Measurements from ENCODE around the gene SLC25A51. TPM values are rescaled to one million over a fixed set of nuclear protein-coding genes. Genes with fewer than 3 reads are reported as not detected.

SLC25A51 gene
- total and polyA plus RNA-seq, 2 experiments from 2014 or later: 5.3 to 22.0 TPM

GRCh38 chr9:37947977-37948376 is 44.0 kb upstream of the SLC25A51 start:
- no peaks in the 10 kb centered on the region for H3F3A ChIP-seq (replicated peaks; ENCODE audit: low read depth)
- H3K4me1 Mint-ChIP-seq: peaks cover 19% of the 10 kb centered on the region

More at GRCh38 chr9:37947977-37948376, 44.0 kb upstream of the SLC25A51 start:
- Mint-ChIP-seq H3K27ac (no peak overlapping the region), H3K4me3 (no peak overlapping the region), H3K27me3 (ENCODE audit: insufficient read depth, low read depth, poor library complexity) (peaks cover 3% of the 10 kb centered on the region), H3K36me3 (ENCODE audit: low read depth) (peaks cover 23% of the 10 kb centered on the region), H3K9me3 (no peaks in the 10 kb centered on the region; the same call in 2 of the 3 replicates)
- Histone ChIP-seq H3K36me3 (ENCODE audit: insufficient read depth) (no peaks in the 10 kb centered on the region; the same call in 1 of the 2 replicates), H3K9me2 (ENCODE audit: insufficient read depth) (0 out of 2 replicates have a peak, but pooled peaks cover 3% of the 10 kb centered on the region), H3K4me1 (ENCODE audit: insufficient read depth) (peaks cover 14% of the 10 kb centered on the region), H2AFZ (no peak overlapping the region), H3K79me2 (replicated peaks; ENCODE audit: insufficient read depth) (no peaks in the 10 kb centered on the region), H4K20me1 (replicated peaks; ENCODE audit: insufficient read depth) (no peaks in the 10 kb centered on the region), H3K4me2 (no peak overlapping the region), H3K27me3 (ENCODE audit: insufficient read depth) (no peaks in the 10 kb centered on the region), H3K4me3 (no peak overlapping the region), H3K27ac (ENCODE audit: low read depth) (no peak overlapping the region)
- DNase-seq (ENCODE audit: low spot score): no peak
- ATAC-seq: no peak
- TF ChIP-seq, protein P1, sequence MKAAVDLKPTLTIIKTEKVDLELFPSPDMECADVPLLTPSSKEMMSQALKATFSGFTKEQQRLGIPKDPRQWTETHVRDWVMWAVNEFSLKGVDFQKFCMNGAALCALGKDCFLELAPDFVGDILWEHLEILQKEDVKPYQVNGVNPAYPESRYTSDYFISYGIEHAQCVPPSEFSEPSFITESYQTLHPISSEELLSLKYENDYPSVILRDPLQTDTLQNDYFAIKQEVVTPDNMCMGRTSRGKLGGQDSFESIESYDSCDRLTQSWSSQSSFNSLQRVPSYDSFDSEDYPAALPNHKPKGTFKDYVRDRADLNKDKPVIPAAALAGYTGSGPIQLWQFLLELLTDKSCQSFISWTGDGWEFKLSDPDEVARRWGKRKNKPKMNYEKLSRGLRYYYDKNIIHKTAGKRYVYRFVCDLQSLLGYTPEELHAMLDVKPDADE (IDR thresholded peaks at IDR 0.05): no peak
- TF ChIP-seq POLR2AphosphoS5 (IDR thresholded peaks at IDR 0.05; ENCODE audit: low read depth) (no peak), CREB1 (CRISPR knock-in tag; IDR thresholded peaks at IDR 0.05; ENCODE audit: low read depth) (no peak), CTCF (conservative IDR thresholded peaks at IDR 0.05; ENCODE audit: low read depth in 2 of 2) (no peak), ZNF331 (CRISPR knock-in tag; IDR thresholded peaks at IDR 0.05; ENCODE audit: low read depth) (no peak), STAT1 (IDR thresholded peaks at IDR 0.05; ENCODE audit: unreplicated experiment) (no peak), EZH2 (IDR thresholded peaks at IDR 0.05; ENCODE audit: low read depth, unreplicated experiment) (no peak), JUNB (IDR thresholded peaks at IDR 0.05; ENCODE audit: unreplicated experiment) (no peak), NANOG (IDR thresholded peaks at IDR 0.05; ENCODE audit: borderline replicate concordance) (no peak), ZNF114 (CRISPR knock-in tag; IDR thresholded peaks at IDR 0.05) (no peak), EZH2phosphoT487 (IDR thresholded peaks at IDR 0.05; ENCODE audit: unreplicated experiment) (no peak)
- TF ChIP-seq, protein P2, sequence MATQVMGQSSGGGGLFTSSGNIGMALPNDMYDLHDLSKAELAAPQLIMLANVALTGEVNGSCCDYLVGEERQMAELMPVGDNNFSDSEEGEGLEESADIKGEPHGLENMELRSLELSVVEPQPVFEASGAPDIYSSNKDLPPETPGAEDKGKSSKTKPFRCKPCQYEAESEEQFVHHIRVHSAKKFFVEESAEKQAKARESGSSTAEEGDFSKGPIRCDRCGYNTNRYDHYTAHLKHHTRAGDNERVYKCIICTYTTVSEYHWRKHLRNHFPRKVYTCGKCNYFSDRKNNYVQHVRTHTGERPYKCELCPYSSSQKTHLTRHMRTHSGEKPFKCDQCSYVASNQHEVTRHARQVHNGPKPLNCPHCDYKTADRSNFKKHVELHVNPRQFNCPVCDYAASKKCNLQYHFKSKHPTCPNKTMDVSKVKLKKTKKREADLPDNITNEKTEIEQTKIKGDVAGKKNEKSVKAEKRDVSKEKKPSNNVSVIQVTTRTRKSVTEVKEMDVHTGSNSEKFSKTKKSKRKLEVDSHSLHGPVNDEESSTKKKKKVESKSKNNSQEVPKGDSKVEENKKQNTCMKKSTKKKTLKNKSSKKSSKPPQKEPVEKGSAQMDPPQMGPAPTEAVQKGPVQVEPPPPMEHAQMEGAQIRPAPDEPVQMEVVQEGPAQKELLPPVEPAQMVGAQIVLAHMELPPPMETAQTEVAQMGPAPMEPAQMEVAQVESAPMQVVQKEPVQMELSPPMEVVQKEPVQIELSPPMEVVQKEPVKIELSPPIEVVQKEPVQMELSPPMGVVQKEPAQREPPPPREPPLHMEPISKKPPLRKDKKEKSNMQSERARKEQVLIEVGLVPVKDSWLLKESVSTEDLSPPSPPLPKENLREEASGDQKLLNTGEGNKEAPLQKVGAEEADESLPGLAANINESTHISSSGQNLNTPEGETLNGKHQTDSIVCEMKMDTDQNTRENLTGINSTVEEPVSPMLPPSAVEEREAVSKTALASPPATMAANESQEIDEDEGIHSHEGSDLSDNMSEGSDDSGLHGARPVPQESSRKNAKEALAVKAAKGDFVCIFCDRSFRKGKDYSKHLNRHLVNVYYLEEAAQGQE (IDR thresholded peaks at IDR 0.05; ENCODE audit: unreplicated experiment): no peak
- TF ChIP-seq, protein P3, sequence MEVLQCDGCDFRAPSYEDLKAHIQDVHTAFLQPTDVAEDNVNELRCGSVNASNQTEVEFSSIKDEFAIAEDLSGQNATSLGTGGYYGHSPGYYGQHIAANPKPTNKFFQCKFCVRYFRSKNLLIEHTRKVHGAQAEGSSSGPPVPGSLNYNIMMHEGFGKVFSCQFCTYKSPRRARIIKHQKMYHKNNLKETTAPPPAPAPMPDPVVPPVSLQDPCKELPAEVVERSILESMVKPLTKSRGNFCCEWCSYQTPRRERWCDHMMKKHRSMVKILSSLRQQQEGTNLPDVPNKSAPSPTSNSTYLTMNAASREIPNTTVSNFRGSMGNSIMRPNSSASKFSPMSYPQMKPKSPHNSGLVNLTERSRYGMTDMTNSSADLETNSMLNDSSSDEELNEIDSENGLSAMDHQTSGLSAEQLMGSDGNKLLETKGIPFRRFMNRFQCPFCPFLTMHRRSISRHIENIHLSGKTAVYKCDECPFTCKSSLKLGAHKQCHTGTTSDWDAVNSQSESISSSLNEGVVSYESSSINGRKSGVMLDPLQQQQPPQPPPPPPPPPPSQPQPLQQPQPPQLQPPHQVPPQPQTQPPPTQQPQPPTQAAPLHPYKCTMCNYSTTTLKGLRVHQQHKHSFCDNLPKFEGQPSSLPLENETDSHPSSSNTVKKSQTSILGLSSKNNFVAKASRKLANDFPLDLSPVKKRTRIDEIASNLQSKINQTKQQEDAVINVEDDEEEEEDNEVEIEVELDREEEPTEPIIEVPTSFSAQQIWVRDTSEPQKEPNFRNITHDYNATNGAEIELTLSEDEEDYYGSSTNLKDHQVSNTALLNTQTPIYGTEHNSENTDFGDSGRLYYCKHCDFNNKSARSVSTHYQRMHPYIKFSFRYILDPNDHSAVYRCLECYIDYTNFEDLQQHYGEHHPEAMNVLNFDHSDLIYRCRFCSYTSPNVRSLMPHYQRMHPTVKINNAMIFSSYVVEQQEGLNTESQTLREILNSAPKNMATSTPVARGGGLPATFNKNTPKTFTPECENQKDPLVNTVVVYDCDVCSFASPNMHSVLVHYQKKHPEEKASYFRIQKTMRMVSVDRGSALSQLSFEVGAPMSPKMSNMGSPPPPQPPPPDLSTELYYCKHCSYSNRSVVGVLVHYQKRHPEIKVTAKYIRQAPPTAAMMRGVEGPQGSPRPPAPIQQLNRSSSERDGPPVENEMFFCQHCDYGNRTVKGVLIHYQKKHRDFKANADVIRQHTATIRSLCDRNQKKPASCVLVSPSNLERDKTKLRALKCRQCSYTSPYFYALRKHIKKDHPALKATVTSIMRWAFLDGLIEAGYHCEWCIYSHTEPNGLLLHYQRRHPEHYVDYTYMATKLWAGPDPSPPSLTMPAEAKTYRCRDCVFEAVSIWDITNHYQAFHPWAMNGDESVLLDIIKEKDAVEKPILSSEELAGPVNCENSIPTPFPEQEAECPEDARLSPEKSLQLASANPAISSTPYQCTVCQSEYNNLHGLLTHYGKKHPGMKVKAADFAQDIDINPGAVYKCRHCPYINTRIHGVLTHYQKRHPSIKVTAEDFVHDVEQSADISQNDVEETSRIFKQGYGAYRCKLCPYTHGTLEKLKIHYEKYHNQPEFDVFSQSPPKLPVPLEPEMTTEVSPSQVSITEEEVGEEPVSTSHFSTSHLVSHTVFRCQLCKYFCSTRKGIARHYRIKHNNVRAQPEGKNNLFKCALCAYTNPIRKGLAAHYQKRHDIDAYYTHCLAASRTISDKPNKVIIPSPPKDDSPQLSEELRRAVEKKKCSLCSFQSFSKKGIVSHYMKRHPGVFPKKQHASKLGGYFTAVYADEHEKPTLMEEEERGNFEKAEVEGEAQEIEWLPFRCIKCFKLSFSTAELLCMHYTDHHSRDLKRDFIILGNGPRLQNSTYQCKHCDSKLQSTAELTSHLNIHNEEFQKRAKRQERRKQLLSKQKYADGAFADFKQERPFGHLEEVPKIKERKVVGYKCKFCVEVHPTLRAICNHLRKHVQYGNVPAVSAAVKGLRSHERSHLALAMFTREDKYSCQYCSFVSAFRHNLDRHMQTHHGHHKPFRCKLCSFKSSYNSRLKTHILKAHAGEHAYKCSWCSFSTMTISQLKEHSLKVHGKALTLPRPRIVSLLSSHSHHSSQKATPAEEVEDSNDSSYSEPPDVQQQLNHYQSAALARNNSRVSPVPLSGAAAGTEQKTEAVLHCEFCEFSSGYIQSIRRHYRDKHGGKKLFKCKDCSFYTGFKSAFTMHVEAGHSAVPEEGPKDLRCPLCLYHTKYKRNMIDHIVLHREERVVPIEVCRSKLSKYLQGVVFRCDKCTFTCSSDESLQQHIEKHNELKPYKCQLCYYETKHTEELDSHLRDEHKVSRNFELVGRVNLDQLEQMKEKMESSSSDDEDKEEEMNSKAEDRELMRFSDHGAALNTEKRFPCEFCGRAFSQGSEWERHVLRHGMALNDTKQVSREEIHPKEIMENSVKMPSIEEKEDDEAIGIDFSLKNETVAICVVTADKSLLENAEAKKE (CRISPR knock-in tag; IDR thresholded peaks at IDR 0.05): no peak

All from GM23338 (cell line).